ENCODE data around the gene NFS1.

DNA sequence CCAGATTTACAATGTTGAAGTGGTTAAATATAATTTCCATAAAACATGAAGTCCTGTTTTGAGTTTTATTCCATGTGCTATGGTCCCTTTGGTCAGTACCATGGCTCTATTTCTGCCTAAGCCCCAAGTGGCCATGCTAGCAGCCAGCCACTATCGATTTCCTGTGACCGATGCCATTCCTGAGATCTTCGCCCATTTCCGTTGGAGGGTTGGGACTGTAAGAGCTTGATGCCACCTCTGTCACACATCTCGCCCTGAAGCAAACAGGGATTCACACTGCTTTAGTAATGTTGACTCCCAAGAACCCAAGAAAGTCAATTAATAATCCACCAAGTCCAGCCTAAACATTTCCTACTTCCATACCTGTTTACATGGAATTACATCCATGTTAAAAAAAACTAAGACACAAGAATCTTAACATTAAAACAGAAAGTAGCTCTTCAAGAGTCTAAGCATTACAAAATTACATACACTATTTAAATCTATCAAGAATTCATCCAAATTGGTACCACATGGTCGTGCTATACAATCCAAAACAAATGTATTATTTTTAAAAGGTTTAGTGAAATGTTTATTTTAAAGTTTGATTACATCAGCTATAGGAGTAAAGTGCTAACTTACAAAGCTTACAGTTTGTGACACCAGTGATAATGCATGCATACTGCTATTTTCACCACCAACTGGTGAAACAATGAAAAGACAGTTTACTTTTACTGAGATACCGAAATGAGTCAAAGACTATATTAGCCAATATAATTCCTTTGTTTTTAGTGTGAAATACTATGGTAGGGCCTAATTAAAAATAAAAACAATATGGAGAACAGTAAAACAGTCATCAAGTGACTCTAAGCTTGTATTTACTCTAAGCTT lies 40.4 kb upstream of the NFS1 start:
- TF ChIP-seq, protein P1, sequence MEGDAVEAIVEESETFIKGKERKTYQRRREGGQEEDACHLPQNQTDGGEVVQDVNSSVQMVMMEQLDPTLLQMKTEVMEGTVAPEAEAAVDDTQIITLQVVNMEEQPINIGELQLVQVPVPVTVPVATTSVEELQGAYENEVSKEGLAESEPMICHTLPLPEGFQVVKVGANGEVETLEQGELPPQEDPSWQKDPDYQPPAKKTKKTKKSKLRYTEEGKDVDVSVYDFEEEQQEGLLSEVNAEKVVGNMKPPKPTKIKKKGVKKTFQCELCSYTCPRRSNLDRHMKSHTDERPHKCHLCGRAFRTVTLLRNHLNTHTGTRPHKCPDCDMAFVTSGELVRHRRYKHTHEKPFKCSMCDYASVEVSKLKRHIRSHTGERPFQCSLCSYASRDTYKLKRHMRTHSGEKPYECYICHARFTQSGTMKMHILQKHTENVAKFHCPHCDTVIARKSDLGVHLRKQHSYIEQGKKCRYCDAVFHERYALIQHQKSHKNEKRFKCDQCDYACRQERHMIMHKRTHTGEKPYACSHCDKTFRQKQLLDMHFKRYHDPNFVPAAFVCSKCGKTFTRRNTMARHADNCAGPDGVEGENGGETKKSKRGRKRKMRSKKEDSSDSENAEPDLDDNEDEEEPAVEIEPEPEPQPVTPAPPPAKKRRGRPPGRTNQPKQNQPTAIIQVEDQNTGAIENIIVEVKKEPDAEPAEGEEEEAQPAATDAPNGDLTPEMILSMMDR (IDR thresholded peaks at IDR 0.05; ENCODE audit: borderline replicate concordance, extremely low read depth, low read length, poor library complexity, severe bottlenecking), result peak; percentile 42
- TF ChIP-seq EZH2 (IDR thresholded peaks at IDR 0.05; ENCODE audit: borderline replicate concordance, low read depth, low read length, severe bottlenecking), result no peak

Data from DND-41 (cell line).